HTERT RPE-1 (cell line): Measurements from ENCODE around the gene LECT2.

Experiments used
- in situ Hi-C: fragments of 300-500 bp; cut with MboI; formaldehyde crosslinking; loops from 4 replicates; pipeline ENCODE4 v1.14.3; 2020; ENCODE audit warnings: low sequenced_read_pairs

Gene LECT2

GRCh38 chr5:135954899-135955298, at the start of gene LECT2:
Gene LECT2 (minus strand): TSS chr5:135954983. CDS start chr5:135954833, 150 bp downstream.
- in situ Hi-C loops: no loop called here

- in situ Hi-C loops: no loop called here
These were observed 49.7 kb upstream of the LECT2 start for GRCh38 chr5:136004436-136004835.

- in situ Hi-C loops: no loop called here
These were observed 46.7 kb upstream of the LECT2 start for GRCh38 chr5:136001466-136001981.

DNA sequence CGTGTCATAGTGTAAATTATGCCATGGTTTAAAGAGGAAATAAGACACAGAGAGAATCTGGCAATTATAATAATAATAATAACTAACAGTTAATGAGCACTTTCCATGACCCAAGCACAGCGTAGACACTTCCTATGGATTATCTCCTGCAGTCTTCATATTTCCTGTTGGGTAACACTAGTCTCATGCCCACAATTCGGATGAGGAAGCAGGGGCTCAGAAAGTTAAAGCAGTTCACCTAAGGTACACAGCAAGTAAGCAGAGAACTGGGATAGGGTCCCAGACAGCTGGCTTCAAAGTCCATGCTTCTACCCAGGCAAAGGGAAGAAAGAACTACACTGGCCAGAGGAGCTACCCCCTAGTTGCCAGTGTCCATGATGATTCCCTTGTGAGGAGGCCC, 46.1 kb upstream of the LECT2 start:
- in situ Hi-C loops: no loop called here

DNA sequence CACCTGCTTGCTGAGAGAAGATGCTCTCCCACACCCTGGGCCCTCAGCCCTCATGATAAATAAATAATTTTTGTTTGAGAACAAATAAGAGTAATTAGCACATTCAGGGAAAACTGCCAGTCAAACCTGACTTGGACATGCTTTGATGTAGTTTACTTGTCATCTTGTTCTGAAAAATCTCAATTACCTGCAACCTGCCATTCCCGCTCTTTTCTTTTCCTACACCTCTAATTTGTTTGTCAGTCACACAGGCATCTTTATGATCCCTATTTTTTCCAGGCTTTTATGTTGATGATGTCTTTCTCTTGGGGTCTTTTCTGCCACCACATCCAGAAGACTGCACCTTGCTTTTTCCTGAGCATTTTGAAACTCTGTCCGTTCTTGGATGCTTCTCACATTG, 45.4 kb upstream of the LECT2 start:
- in situ Hi-C loops: no loop called here

DNA sequence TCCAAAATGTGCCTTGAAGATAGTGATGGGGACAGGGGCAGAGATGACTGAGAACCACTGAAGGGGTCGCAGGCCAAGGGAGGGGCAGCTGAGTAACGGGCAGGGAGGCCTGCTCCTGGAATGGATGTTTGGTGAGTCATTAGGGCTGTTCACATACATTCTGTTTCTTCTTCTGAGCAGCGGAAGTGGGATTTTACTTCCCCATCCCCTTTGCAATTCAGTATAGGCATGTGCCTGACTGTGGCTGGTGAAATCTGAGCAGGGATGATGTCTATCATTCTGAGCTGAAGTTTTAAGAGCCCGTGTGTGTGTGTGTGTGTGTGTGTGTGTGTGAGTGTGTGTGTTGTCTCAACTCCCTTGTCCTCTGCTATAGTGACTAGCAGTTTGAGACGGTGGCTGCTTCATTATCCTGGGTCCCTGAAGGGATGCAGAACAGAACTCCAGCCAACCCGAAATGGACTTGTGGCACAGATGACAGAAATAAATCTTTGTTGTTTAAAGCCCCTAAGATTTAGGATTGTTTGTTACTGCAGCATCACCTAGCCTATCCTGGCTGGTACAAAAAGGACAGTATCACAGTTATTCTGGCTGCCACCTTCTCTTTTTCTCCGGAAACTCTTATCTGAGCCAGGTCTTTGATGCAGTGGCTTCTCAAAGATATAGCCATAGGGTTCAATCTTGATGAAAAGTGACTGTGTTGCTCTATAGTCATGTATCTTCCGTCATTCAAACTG, 44.8 kb upstream of the LECT2 start:
- in situ Hi-C loops: no loop called here

GRCh38 chr5:135998889-135999288, 44.1 kb upstream of the LECT2 start:
- in situ Hi-C loops: no loop called here

DNA sequence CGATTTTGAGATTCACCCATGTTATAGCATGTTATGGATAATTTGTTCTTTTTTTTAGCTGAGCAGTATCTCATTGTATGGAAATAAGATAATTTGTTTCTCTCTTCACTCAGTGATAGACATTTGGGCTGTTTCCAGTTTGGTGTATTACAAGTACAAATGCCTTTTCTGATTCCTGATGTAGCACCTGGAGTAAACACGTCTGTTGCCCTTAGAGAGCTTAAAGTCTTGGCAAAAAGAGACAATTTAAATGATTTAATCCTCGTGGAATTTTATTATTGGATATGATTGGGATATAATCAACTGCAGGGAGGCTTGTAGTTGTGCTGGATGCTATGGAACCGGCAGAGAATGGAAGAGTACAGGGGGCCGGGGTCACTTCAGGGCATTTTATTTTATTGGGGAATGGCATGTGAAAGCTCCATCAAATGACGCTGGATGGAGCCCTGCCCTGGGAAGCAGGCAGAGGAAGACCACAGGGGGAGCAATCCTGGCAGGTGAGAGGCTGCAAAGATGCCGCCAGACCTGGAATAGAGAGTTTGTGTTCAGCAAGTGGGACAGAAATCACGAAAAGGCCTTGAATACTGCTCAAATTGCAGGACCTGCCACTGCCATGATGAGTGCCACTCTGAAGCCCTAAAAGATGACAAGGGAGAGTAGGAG, 43.0 kb upstream of the LECT2 start:
- in situ Hi-C loops: no loop called here

GRCh38 chr5:135996611-135997010, 41.8 kb upstream of the LECT2 start:
- in situ Hi-C loops: no loop called here

DNA sequence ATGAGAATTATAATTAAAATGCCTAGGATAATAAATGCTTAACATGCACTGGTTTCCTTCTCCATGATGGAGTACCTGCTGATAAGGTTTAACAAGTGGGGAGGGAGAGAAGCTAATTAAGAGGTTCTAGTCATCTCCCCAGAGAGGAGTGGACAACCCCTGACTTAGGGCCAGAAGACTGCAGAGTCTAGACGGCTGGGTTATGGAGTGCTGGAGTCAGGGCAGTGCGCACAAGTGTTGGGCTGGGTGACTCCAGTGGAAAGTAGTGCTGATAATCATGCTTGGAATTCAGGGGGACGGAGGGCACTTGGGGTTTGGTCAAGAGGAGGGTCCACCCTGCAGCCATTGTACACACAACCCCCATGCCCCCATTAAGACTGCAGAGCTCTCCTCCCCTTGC, 41.2 kb upstream of the LECT2 start:
- in situ Hi-C loops: no loop called here

DNA sequence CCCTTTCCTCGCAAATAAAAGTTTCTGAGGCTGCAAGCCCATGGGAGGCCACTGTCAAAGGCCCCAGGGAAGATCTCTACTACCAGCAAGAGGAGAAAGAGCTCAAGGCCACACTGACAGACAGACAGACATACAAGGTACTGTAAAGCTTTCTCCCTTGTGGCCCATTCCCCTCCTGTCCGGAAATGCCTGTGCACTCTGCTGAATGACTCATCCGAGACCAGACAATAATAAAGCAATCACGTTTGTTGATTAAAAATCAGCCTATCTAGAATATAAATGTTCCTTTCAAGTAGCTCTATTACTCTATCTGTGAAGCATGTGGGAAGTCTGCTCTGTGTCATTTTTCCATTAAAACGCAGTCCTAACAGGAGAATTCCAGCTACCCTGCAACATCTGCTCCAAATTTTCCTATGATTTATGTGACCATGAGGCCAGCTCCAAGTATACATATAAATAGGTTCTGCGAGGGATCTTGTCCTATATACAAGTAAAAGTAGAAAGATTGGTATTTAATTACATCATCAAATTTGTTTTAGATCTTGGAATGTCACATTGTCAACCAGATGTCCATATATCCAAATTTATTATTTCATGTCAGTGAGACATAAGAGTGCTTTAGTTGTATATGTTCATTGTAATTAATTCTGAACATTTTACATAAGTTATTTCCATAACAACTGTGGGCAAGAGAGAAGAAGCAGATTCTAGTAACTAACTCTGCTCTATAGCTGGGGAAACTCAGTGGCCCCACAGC, 39.3 kb upstream of the LECT2 start:
- in situ Hi-C loops: no loop called here

GRCh38 chr5:135993335-135993879, 38.6 kb upstream of the LECT2 start:
- in situ Hi-C loops: no loop called here

- in situ Hi-C loops: no loop called here
These were observed 36.6 kb upstream of the LECT2 start for GRCh38 chr5:135991429-135991828.

DNA sequence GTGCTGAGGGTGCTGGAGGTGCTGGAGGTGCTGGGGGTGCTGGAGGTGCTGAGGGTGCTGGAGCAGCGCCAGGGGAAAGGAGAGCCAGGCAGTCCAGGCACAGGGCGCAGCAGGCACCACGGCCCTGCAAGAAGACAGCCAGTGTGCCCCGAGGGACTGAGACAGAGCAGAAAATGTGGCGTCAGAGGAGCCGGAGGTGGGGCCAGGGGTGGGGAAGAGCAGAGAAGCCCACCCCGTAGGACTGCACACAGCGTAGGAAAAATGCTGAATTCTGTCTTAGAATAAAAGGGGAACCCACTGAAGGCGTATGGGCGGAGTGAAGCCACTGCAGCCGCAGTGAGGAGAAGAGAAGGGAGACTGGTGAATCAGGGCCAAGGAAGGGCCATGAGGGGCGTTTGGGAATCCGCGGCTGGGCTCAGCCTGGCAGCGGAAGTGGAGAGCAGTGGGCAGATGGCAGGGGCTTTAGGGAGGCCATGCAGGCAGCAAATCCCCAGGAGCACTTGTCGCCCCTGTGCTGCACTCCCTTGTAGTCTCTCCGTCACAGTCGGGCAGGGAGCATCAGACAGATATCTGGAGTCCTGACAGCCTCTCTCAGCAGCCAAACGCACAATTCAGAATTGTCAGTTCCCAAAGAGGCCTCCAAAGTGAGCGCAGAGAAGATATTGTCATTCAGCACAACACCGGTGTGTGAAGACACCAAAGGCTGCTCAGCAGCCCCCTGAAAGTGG, 35.9 kb upstream of the LECT2 start:
- in situ Hi-C loops: no loop called here

GRCh38 chr5:135989686-135990085, 34.9 kb upstream of the LECT2 start:
- in situ Hi-C loops: no loop called here

DNA sequence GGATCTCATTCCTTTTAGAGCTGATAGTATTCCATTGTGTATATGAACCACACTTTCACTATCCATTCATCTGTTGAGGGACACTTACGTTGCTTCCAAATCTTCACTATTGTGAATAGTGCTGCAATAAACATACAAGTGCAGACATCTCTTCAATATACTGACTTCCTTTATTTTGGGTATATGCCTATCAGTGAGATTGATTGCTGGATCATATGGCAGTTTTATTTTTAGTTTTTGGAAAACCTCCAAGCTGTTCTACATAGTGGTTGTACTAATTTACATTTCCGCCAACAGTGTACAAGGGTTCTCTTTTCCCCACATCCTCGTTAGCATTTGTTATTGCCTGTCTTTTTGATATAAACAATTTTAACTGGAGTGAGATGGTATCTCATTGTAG, 33.8 kb upstream of the LECT2 start:
- in situ Hi-C loops: no loop called here

DNA sequence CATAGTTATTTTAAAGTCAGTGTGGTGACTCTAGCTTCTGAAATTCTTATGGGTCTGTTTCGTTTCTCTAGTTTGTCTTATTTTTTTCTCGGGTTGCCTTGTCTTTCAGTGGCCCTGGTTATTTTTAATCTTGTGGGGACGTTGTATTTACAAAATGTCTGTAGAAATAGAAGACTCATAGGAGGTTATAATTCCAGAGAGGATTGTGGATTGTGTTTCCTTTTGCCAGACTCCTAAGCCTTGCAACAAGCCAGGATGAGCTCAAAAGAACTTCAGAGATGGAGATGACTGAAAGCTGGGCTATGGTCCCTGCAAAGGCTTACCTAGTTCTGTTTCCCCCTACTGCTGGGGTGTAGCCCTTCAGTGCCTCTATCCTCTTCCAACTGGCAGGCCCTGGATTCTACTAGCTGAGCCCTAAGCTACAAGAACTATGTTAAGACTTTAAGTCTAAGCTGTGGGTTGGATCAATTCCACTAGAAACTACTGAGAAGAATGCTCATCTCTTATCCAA, 32.2 kb upstream of the LECT2 start:
- in situ Hi-C loops: no loop called here

DNA sequence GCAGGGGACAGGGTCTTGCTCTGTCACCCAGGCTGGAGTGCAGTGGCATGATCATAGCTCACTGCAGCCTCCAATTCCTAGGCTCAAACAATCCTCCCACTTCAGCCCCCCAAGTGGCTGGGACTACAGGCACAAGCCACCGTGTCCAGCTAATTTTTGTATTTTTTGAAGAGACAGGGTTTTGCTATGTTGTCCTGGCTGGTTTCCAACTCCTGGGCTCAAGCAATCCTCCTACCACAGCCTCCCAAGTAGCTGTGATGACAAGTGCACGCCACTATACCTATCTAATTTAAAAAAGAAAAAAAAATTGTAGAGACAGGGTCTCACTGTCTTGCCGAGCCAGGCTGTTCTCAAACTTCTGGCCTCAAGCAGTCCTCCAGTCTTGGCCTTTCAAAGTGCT, 31.6 kb upstream of the LECT2 start:
- in situ Hi-C loops: no loop called here

DNA sequence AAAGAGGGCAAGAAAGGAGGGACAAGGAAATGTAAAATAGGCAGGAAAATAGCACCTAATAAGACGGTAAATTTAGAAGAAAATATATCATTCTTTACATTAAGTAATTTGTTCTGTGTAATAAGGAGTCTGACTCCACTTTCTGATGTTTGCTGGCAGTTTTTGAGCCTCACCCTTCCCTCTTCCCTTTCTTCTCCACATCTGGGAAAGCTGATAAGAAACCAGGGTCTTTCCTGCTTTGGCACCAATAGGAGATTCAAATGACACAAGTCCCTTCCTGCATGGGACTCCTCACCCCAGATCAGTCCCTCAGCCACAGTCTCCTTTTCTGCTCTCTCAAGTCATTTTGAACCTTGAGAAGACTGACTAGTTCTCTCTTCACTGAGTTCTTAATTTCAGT, 31.2 kb upstream of the LECT2 start:
- in situ Hi-C loops: no loop called here

- in situ Hi-C loops: no loop called here
These were observed 25.8 kb upstream of the LECT2 start for GRCh38 chr5:135980620-135981019.

GRCh38 chr5:135979510-135979909, 24.7 kb upstream of the LECT2 start:
- in situ Hi-C loops: no loop called here
